HCT116 (cell line): Measurements from ENCODE around the gene TBX15. TPM values are rescaled to one million over a fixed set of nuclear protein-coding genes. Genes with fewer than 3 reads are reported as not detected.

Source experiments
- ATAC-seq: fragments of 200-7000 bp; cut with Tn5 transposase; 2 replicates; pipeline ENCODE4 v1.9.1; 2020; ENCODE audit warnings: mild to moderate bottlenecking, moderate library complexity
- BruUV-seq: library from RNA; stranded (reverse); fragments of 400-500 nt; replicated peaks from 2 replicates; lab custom pipeline; 2021; lab: Mats Ljungman, UMichigan
- CTCF ChIA-PET: fragments of 300-600 bp; sonication (Branson Sonifier 250); formaldehyde crosslinking; loops from one replicate; lab custom pipeline; 2021; ENCODE audit warnings: antibody characterized with exemption; lab: Charles Lee
- POLR2A ChIA-PET: fragments of 300-600, 350-600 bp; sonication (Branson Sonifier 250); formaldehyde crosslinking; loops from one replicate; lab custom pipeline; 2021; ENCODE audit warnings: antibody characterized with exemption; lab: Charles Lee
- RAD21 ChIA-PET, 2 experiments: fragments of 300-600 bp; sonication (Branson Sonifier 250); formaldehyde crosslinking; loops; one replicate each; lab custom pipeline; 2023; ENCODE audit warnings: low total read pairs in 2 of 2; ENCODE audit not compliant: uncharacterized antibody in 2 of 2, unreplicated experiment in 2 of 2, low non-redundant PET in 1 of 2; lab: Charles Lee
- DNase-seq: peaks from one replicate; pipeline ENCODE4 v3.0.0-alpha.2; 2010; ENCODE audit warnings: low read depth, low spot score
- H2AFZ ChIP-seq: fragments of 200-600 bp; shearing (Covaris generic), sonication (generic); 2 replicates; pipeline ENCODE4 v1.6.1; 2017; ENCODE audit warnings: low read depth, mixed run types, mixed read lengths, antibody characterized with exemption, low read length; ENCODE audit not compliant: poor library complexity, severe bottlenecking
- H3K27ac ChIP-seq: 2 replicates; pipeline ENCODE4 v1.5.1; 2012; ENCODE audit warnings: low read depth, low read length
- H3K27me3 ChIP-seq: fragments of 200-600 bp; sonication (generic); 2 replicates; pipeline ENCODE4 v1.6.1; 2016; ENCODE audit warnings: mixed run types, low read length, mixed read lengths; ENCODE audit not compliant: insufficient read depth
- H3K36me3 ChIP-seq, 2 experiments: fragments of 200-500 bp in 1 of 2; fragments of 200-600 bp in 1 of 2; sonication (Bioruptor generic) in 1 of 2; sonication (generic) in 1 of 2; 2 replicates each; pipeline versions ENCODE4 v1.5.1 to v1.6.1; 2014 to 2016; ENCODE audit warnings: low read length in 2 of 2, inconsistent platforms in 1 of 2, mixed read lengths in 1 of 2, mixed run types in 1 of 2; ENCODE audit not compliant: insufficient read depth in 2 of 2, control insufficient read depth in 1 of 2
- H3K4me1 ChIP-seq, 2 experiments: fragments of 200-600 bp in 1 of 2; sonication (generic) in 1 of 2; 2 replicates each; pipeline versions ENCODE4 v1.5.1 to v1.6.1; 2012 to 2017; ENCODE audit warnings: low read length in 2 of 2, inconsistent platforms in 1 of 2, mild to moderate bottlenecking in 1 of 2, mixed read lengths in 1 of 2, mixed run types in 1 of 2, moderate library complexity in 1 of 2; ENCODE audit not compliant: insufficient read depth in 2 of 2, control insufficient read depth in 1 of 2
- H3K4me2 ChIP-seq: fragments of 200-600 bp; sonication (generic); 2 replicates; pipeline ENCODE4 v1.6.1; 2017; ENCODE audit warnings: mixed run types, low read length, mixed read lengths
- H3K4me3 ChIP-seq, 2 experiments: fragments of 200-600 bp in 1 of 2; sonication (generic) in 1 of 2; replicated peaks in 1 of 2; 2 replicates each; pipeline ENCODE4 v1.5.1; 2011 to 2016; ENCODE audit warnings: low read length in 2 of 2, control low read depth in 1 of 2, low read depth in 1 of 2, mild to moderate bottlenecking in 1 of 2, mixed read lengths in 1 of 2, mixed run types in 1 of 2
- H3K79me2 ChIP-seq: fragments of 200-600 bp; sonication (generic); 2 replicates; pipeline ENCODE4 v1.6.1; 2017; ENCODE audit warnings: mild to moderate bottlenecking, mixed run types, low read length, moderate library complexity, mixed read lengths; ENCODE audit not compliant: insufficient read depth
- H3K9ac ChIP-seq: fragments of 200-600 bp; sonication (generic); 2 replicates; pipeline ENCODE4 v1.6.1; 2016; ENCODE audit warnings: low read length, mixed read lengths
- H3K9me2 ChIP-seq: fragments of 200-600 bp; sonication (generic), shearing (Covaris generic); 2 replicates; pipeline ENCODE4 v1.6.1; 2017; ENCODE audit warnings: mixed run types, mild to moderate bottlenecking, moderate library complexity; ENCODE audit not compliant: insufficient read depth
- H3K9me3 ChIP-seq, 2 experiments: fragments of 200-500 bp in 1 of 2; fragments of 200-600 bp in 1 of 2; sonication (Bioruptor generic) in 1 of 2; sonication (generic) in 1 of 2; 2 replicates each; pipeline ENCODE4 v1.6.1; 2014 to 2017; ENCODE audit warnings: low read length in 2 of 2, mixed read lengths in 2 of 2, inconsistent platforms in 1 of 2, low read depth in 1 of 2, mild to moderate bottlenecking in 1 of 2, mixed run types in 1 of 2, moderate library complexity in 1 of 2; ENCODE audit not compliant: control insufficient read depth in 1 of 2, insufficient read depth in 1 of 2
- H4K20me1 ChIP-seq: fragments of 200-600 bp; sonication (generic), shearing (Covaris generic); 2 replicates; pipeline ENCODE4 v1.6.1; 2017; ENCODE audit warnings: mixed run types, mild to moderate bottlenecking, moderate library complexity; ENCODE audit not compliant: insufficient read depth
- ATF3 ChIP-seq: IDR thresholded peaks from 2 replicates; pipeline ENCODE4 v1.6.1; 2012
- CBX3 ChIP-seq: IDR thresholded peaks from 2 replicates; pipeline ENCODE4 v1.6.1; 2012; ENCODE audit warnings: low read depth
- CEBPB ChIP-seq: IDR thresholded peaks from 2 replicates; pipeline ENCODE4 v1.6.1; 2012; ENCODE audit warnings: low read depth
- CTCF ChIP-seq, 3 experiments: fragments of 200-600 bp in 1 of 3; sonication (generic) in 1 of 3; IDR thresholded peaks in 2 of 3; conservative IDR thresholded peaks in 1 of 3; 2 replicates each; pipeline ENCODE4 v1.5.1; 2012 to 2017; ENCODE audit warnings: low read depth in 2 of 3, low read length in 2 of 3, antibody characterized with exemption in 1 of 3, borderline replicate concordance in 1 of 3, control low read depth in 1 of 3, mild to moderate bottlenecking in 1 of 3, mixed read lengths in 1 of 3, mixed run types in 1 of 3, moderate library complexity in 1 of 3; ENCODE audit not compliant: insufficient read depth in 1 of 3
- EGR1 ChIP-seq: IDR thresholded peaks from 2 replicates; pipeline ENCODE4 v1.6.1; 2012; ENCODE audit warnings: low read depth
- ELF1 ChIP-seq: IDR thresholded peaks from 2 replicates; pipeline ENCODE4 v1.6.1; 2012; ENCODE audit warnings: low read depth, borderline replicate concordance
- EZH2 ChIP-seq: fragments of 200-600 bp; sonication (generic); IDR thresholded peaks from 2 replicates; pipeline ENCODE4 v1.6.1; 2017; ENCODE audit warnings: antibody characterized with exemption, mixed run types
- EZH2phosphoT487 ChIP-seq: fragments of 200-600 bp; IDR thresholded peaks from 2 replicates; pipeline ENCODE4 v1.6.1; 2018; ENCODE audit warnings: antibody characterized with exemption, borderline replicate concordance
- FOSL1 ChIP-seq: IDR thresholded peaks from 2 replicates; pipeline ENCODE4 v1.6.1; 2012; ENCODE audit warnings: low read depth
- JUND ChIP-seq: IDR thresholded peaks from 2 replicates; pipeline ENCODE4 v1.6.1; 2012
- MAX ChIP-seq: IDR thresholded peaks from 2 replicates; pipeline ENCODE4 v1.6.1; 2012
- POLR2AphosphoS5 ChIP-seq: IDR thresholded peaks from 2 replicates; pipeline ENCODE4 v1.6.1; 2011; ENCODE audit warnings: mild to moderate bottlenecking, low read depth, low read length, moderate library complexity
- RAD21 ChIP-seq: IDR thresholded peaks from 2 replicates; pipeline ENCODE4 v1.6.1; 2012; ENCODE audit warnings: low read depth, mild to moderate bottlenecking
- REST ChIP-seq: IDR thresholded peaks from 2 replicates; pipeline ENCODE4 v1.6.1; 2012; ENCODE audit warnings: low read depth
- SP1 ChIP-seq: IDR thresholded peaks from 2 replicates; pipeline ENCODE4 v1.6.1; 2012; ENCODE audit warnings: low read depth
- SRF ChIP-seq: IDR thresholded peaks from 2 replicates; pipeline ENCODE4 v1.6.1; 2012; ENCODE audit warnings: low read depth
- ZBTB33 ChIP-seq: IDR thresholded peaks from 2 replicates; pipeline ENCODE4 v1.6.1; 2011; ENCODE audit warnings: mild to moderate bottlenecking, low read length, moderate library complexity; ENCODE audit not compliant: insufficient replicate concordance; ENCODE audit errors: extremely low read depth
- ZFX ChIP-seq: fragments of 450-650 bp; IDR thresholded peaks from 2 replicates; pipeline ENCODE4 v1.6.1; 2017
- intact Hi-C: fragments of 100-400 bp; cut with micrococcal nuclease; formaldehyde crosslinking; loops from 2 replicates; pipeline ENCODE4 v1.10.0; 2022
- total RNA-seq: library from RNA; stranded (reverse); gene quantifications from one replicate; pipeline ENCODE4 v1.2.1, GENCODE V29; 2021; ENCODE audit not compliant: unreplicated experiment

Gene TBX15
- total RNA-seq, 1 experiment from 2014 or later, result not detected

GRCh38 chr1:118899340-118899739 lies 88.8 kb downstream of the TBX15 start:
- intact Hi-C loops, result no loop called here
- no peak overlapping the region for H2AFZ ChIP-seq

More at GRCh38 chr1:118899340-118899739, 88.8 kb downstream of the TBX15 start:
- no peaks in the 10 kb centered on the region for H3K9me3 ChIP-seq
- no TSS peak for BruUV-seq
- TF ChIP-seq ZBTB33 (no peak), RAD21 (no peak), CTCF (IDR thresholded peaks at IDR 0.05 in 2 of 3, conservative IDR thresholded peaks at IDR 0.05 in 1 of 3; ENCODE audit: borderline replicate concordance in 1 of 3, insufficient read depth in 1 of 3, low read depth in 2 of 3, low read length in 2 of 3) (no peak), CEBPB (no peak), ELF1 (no peak), ATF3 (no peak), JUND (no peak), EZH2phosphoT487 (no peak), FOSL1 (no peak), SRF (no peak), EGR1 (no peak), EZH2 (no peak), CBX3 (no peak), REST (no peak), SP1 (no peak), POLR2AphosphoS5 (no peak), MAX (no peak), ZFX (no peak)
- no peaks in the 10 kb centered on the region for H3K9me2 ChIP-seq
- H4K20me1 ChIP-seq, result no peaks in the 10 kb centered on the region; the same call in 1 of the 2 replicates
- no peak overlapping the region for H3K4me3 ChIP-seq
- H3K4me2 ChIP-seq, result no peak overlapping the region
- H3K27me3 ChIP-seq, result no peaks in the 10 kb centered on the region
- no peaks in the 10 kb centered on the region for H3K36me3 ChIP-seq
- H3K9ac ChIP-seq, result no peak overlapping the region
- no peak for DNase-seq
- H3K27ac ChIP-seq, result no peak overlapping the region
- no peaks in the 10 kb centered on the region for H3K4me1 ChIP-seq
- CTCF ChIA-PET, result no interaction called here
- RAD21 ChIA-PET, result no interaction called here
- no peaks in the 10 kb centered on the region for H3K79me2 ChIP-seq
- no peak for ATAC-seq
- POLR2A ChIA-PET, result no interaction called here
